K562 (cell line): Measurements from ENCODE around the gene TIMM22. TPM values are rescaled to one million over a fixed set of nuclear protein-coding genes. Genes with fewer than 3 reads are reported as not detected.

Source experiments
- ATAC-seq: fragments of 200-7000 bp; cut with Tn5 transposase; 3 replicates; pipeline ENCODE4 v1.9.1; 2020; ENCODE audit warnings: moderate library complexity
- BruUV-seq: library from RNA; stranded (reverse); fragments of 400-500 nt; replicated peaks from 2 replicates; lab custom pipeline; 2021; lab: Mats Ljungman, UMichigan
- CTCF ChIA-PET: fragments of 300-600 bp; formaldehyde crosslinking; extraction: SDS; loops from one replicate; lab custom pipeline; 2021; ENCODE audit warnings: low intra/inter-chr PET ratio; lab: Yijun Ruan, JAX
- POLR2A ChIA-PET: fragments of 300-600, 350-650 bp; sonication (Branson Sonifier 250); formaldehyde crosslinking; extraction: SDS; loops from one replicate; lab custom pipeline; 2021; ENCODE audit warnings: antibody characterized with exemption, inconsistent platforms; lab: Yijun Ruan, JAX
- DNase-seq, 4 experiments: peaks; one replicate each; pipeline versions ENCODE4 v3.0.0 to v3.0.0-alpha.2; 2011 to 2018; ENCODE audit warnings: low spot score in 3 of 4, mixed read lengths in 3 of 4; ENCODE audit errors: extremely low read depth in 1 of 4
- FAIRE-seq: peaks from 2 replicates; lab custom pipeline; 2011; peaks lifted over from hg19 to GRCh38; lab: Jason Lieb, UNC
- H2AFZ ChIP-seq: 2 replicates; pipeline ENCODE4 v1.6.0; 2011; ENCODE audit warnings: low read depth, low read length, control low read depth, inconsistent platforms
- H3K27ac ChIP-seq: fragments of 200-600 bp; 3 replicates; pipeline ENCODE4 v1.8.0; 2011; ENCODE audit warnings: low read depth, mild to moderate bottlenecking, control low read depth, inconsistent platforms, low read length, moderate library complexity, mixed read lengths; ENCODE audit errors: extremely low read depth
- H3K27me3 ChIP-seq, 2 experiments: fragments of 300-600 bp in 1 of 2; 2 replicates in 1 of 2; 3 replicates in 1 of 2; pipeline versions ENCODE4 v1.6.0 to v1.8.0; 2011; ENCODE audit warnings: inconsistent platforms in 2 of 2, low read length in 2 of 2, mild to moderate bottlenecking in 1 of 2, mixed read lengths in 1 of 2, moderate library complexity in 1 of 2; ENCODE audit not compliant: control insufficient read depth in 2 of 2, insufficient read depth in 2 of 2
- H3K36me3 ChIP-seq: fragments of 300-600 bp; 3 replicates; pipeline ENCODE4 v1.8.0; 2011; ENCODE audit warnings: mild to moderate bottlenecking, low read length, inconsistent platforms; ENCODE audit not compliant: control insufficient read depth, insufficient read depth
- H3K4me1 ChIP-seq, 2 experiments: fragments of 200-600 bp in 1 of 2; replicated peaks in 1 of 2; 2 replicates in 1 of 2; 3 replicates in 1 of 2; pipeline versions ENCODE4 v1.5.1 to v1.8.0; 2011; ENCODE audit warnings: inconsistent platforms in 2 of 2, low read length in 2 of 2, mild to moderate bottlenecking in 1 of 2, mixed read lengths in 1 of 2, moderate library complexity in 1 of 2; ENCODE audit not compliant: control insufficient read depth in 2 of 2, insufficient read depth in 2 of 2
- H3K4me2 ChIP-seq: 2 replicates; pipeline ENCODE4 v1.6.1; 2011; ENCODE audit warnings: low read length, control low read depth, inconsistent platforms, mixed read lengths; ENCODE audit not compliant: insufficient read depth
- H3K4me3 ChIP-seq: fragments of 200-600 bp; sonication (generic), shearing (Covaris generic); 2 replicates; pipeline ENCODE4 v1.5.1; 2016; ENCODE audit warnings: control low read depth, inconsistent platforms
- H3K79me2 ChIP-seq: fragments of 200-600 bp; 3 replicates; pipeline ENCODE4 v1.8.0; 2011; ENCODE audit warnings: low read length, inconsistent platforms; ENCODE audit not compliant: control insufficient read depth, insufficient read depth
- H3K9ac ChIP-seq, 2 experiments: 2 replicates each; pipeline versions ENCODE4 v1.6.0 to v1.6.1; 2011; ENCODE audit warnings: low read depth in 2 of 2, low read length in 2 of 2, control low read depth in 1 of 2, inconsistent platforms in 1 of 2, mild to moderate bottlenecking in 1 of 2, mixed read lengths in 1 of 2; ENCODE audit not compliant: insufficient read depth in 1 of 2
- H3K9me1 ChIP-seq: one replicate; pipeline ENCODE4 v1.6.0; 2011; ENCODE audit warnings: inconsistent platforms, mild to moderate bottlenecking, low read length, moderate library complexity; ENCODE audit not compliant: control insufficient read depth, insufficient read depth
- H3K9me3 ChIP-seq: replicated peaks from 2 replicates; pipeline ENCODE4 v1.5.1; 2011; ENCODE audit warnings: low read depth, low read length, inconsistent platforms; ENCODE audit not compliant: control insufficient read depth, insufficient read depth
- H4K20me1 ChIP-seq: replicated peaks from 2 replicates; pipeline ENCODE4 v1.6.1; 2011; ENCODE audit warnings: low read length, inconsistent platforms, mixed read lengths; ENCODE audit not compliant: control insufficient read depth, insufficient read depth
- CHD4 ChIP-seq: fragments of 200-600 bp; sonication (generic); IDR thresholded peaks from 3 replicates; pipeline ENCODE4 v1.6.1; 2012; ENCODE audit warnings: low read depth, mild to moderate bottlenecking, mixed read lengths, low read length, inconsistent platforms; ENCODE audit not compliant: insufficient read depth, insufficient replicate concordance, poor library complexity, severe bottlenecking
- CXXC5 ChIP-seq: fragments of 250-450 bp; sonication (Bioruptor Pico); IDR thresholded peaks from 2 replicates; pipeline ENCODE4 v1.8.0; 2022; ENCODE audit warnings: inconsistent platforms, mild to moderate bottlenecking, moderate library complexity
- ESRRA ChIP-seq: fragments of 450-650 bp; IDR thresholded peaks from 2 replicates; pipeline ENCODE4 v1.6.1; 2014; ENCODE audit warnings: low read depth, mild to moderate bottlenecking, moderate library complexity, borderline replicate concordance
- FOXJ3 ChIP-seq: sonication (generic); formaldehyde crosslinking; IDR thresholded peaks from 2 replicates; pipeline ENCODE4 v1.4.0; 2020; ENCODE audit warnings: mild to moderate bottlenecking, missing genetic modification reagents
- HLTF ChIP-seq: fragments of 450-650 bp; IDR thresholded peaks from 2 replicates; pipeline ENCODE4 v1.6.1; 2016
- HMG20A ChIP-seq: fragments of 450-650 bp; formaldehyde crosslinking; conservative IDR thresholded peaks from 2 replicates; pipeline ENCODE4 v1.4.0; 2020; ENCODE audit warnings: mild to moderate bottlenecking, mixed read lengths
- JUND ChIP-seq, 2 experiments: IDR thresholded peaks; 2 replicates in 1 of 2; 3 replicates in 1 of 2; pipeline ENCODE4 v1.6.1; 2011; ENCODE audit warnings: borderline replicate concordance in 2 of 2, low read depth in 2 of 2, low read length in 2 of 2, improper control_type of control experiment in 1 of 2, missing biosample characterization in 1 of 2, missing genetic modification characterization in 1 of 2, missing genetic modification reagents in 1 of 2
- KDM5B ChIP-seq: fragments of 200-600 bp; sonication (generic); IDR thresholded peaks from 2 replicates; pipeline ENCODE4 v1.6.1; 2012; ENCODE audit warnings: low read depth, mild to moderate bottlenecking, moderate library complexity, low read length, control low read depth, inconsistent platforms; ENCODE audit not compliant: insufficient replicate concordance
- KLF10 ChIP-seq: fragments of 250-450 bp; sonication (Bioruptor Pico); IDR thresholded peaks from 2 replicates; pipeline ENCODE4 v1.6.1; 2021; ENCODE audit warnings: matching md5 sums
- MYBL2 ChIP-seq, 2 experiments: fragments of 450-650 bp in 1 of 2; sonication (generic) in 1 of 2; formaldehyde crosslinking in 1 of 2; IDR thresholded peaks; 2 replicates each; pipeline versions ENCODE4 v1.6.1 to v1.8.1; 2017 to 2022; ENCODE audit warnings: borderline replicate concordance in 1 of 2, inconsistent platforms in 1 of 2, low read depth in 1 of 2, mild to moderate bottlenecking in 1 of 2, missing genetic modification reagents in 1 of 2, moderate library complexity in 1 of 2
- SAFB2 ChIP-seq: fragments of 200-400 bp; formaldehyde crosslinking; IDR thresholded peaks from 2 replicates; pipeline ENCODE4 v1.6.1; 2018; ENCODE audit warnings: borderline replicate concordance, low read length, low read depth, moderate library complexity; ENCODE audit not compliant: severe bottlenecking
- SETDB1 ChIP-seq: IDR thresholded peaks from one replicate; pipeline ENCODE4 v1.6.1; 2012; ENCODE audit warnings: low read length, control low read depth, inconsistent platforms
- SIN3A ChIP-seq, 2 experiments: fragments of 150-350 bp in 1 of 2; IDR thresholded peaks; 2 replicates each; pipeline ENCODE4 v1.6.1; 2011 to 2016; ENCODE audit warnings: borderline replicate concordance in 2 of 2, low read depth in 2 of 2, low read length in 2 of 2, mild to moderate bottlenecking in 2 of 2, moderate library complexity in 2 of 2; ENCODE audit not compliant: control insufficient read depth in 1 of 2
- TBL1XR1 ChIP-seq, 2 experiments: IDR thresholded peaks; 2 replicates each; pipeline ENCODE4 v1.6.1; 2012; ENCODE audit warnings: improper control_type of control experiment in 2 of 2, low read length in 2 of 2, mild to moderate bottlenecking in 1 of 2
- TOE1 ChIP-seq, 2 experiments: fragments of 450-650 bp in 1 of 2; sonication (generic) in 1 of 2; formaldehyde crosslinking in 1 of 2; IDR thresholded peaks; 2 replicates each; pipeline versions ENCODE4 v1.7.1 to v1.8.0; 2016 to 2022; ENCODE audit warnings: borderline replicate concordance in 2 of 2, mild to moderate bottlenecking in 2 of 2, antibody characterized with exemption in 1 of 2, inconsistent platforms in 1 of 2, low read depth in 1 of 2, missing genetic modification reagents in 1 of 2, moderate library complexity in 1 of 2
- ZC3H8 ChIP-seq: fragments of 450-650 bp; IDR thresholded peaks from 2 replicates; pipeline ENCODE4 v1.6.1; 2017
- ZKSCAN8 ChIP-seq: fragments of 200-800 bp; sonication (Bioruptor generic); IDR thresholded peaks from 2 replicates; pipeline ENCODE4 v1.6.1; 2016; ENCODE audit warnings: missing genetic modification characterization, missing compliant biosample characterization
- ZNF583 ChIP-seq: fragments of 250-450 bp; sonication (Bioruptor Pico); IDR thresholded peaks from 2 replicates; pipeline ENCODE4 v1.4.0; 2020
- ZNF766 ChIP-seq: fragments of 200-800 bp; sonication (Bioruptor generic); conservative IDR thresholded peaks from 2 replicates; pipeline ENCODE4 v1.6.1; 2016; ENCODE audit warnings: missing genetic modification characterization, missing compliant biosample characterization
- WGBS: fragments of 100-300 bp; shearing (Covaris generic); methylation state at CpG from one replicate; pipeline ENCODE4 v1.1.6; 2016; ENCODE audit warnings: low coverage, mixed read lengths; ENCODE audit not compliant: insufficient coverage; ENCODE audit errors: missing lambda C conversion rate; 5-methylcytosine and 5-hydroxymethylcytosine counted together
- in situ Hi-C: fragments of 300-500 bp; cut with MboI; formaldehyde crosslinking; loops from 4 replicates; pipeline ENCODE4 v1.15.0; 2018; ENCODE audit warnings: inconsistent platforms, mixed read lengths
- intact Hi-C: fragments of 100-400 bp; cut with micrococcal nuclease; formaldehyde crosslinking; loops from 2 replicates; pipeline ENCODE4 v1.14.2; 2022
- polyA plus RNA-seq, 8 experiments: library from polyadenylated mRNA; depleted of rRNA in 4 of 8; stranded (reverse) in 5 of 8; unstranded in 3 of 8; fragments of >200 nt; fragmentation: Nextera tagmentation in 2 of 8; fragmentation: Illumina TruSeq in 1 of 8; extraction: Ambion mirVana in 2 of 8; extraction: Trizol in 1 of 8; gene quantifications; 2 replicates each; pipeline versions ENCODE4 v1.2.1 to v1.2.3, GENCODE V29; 2011 to 2014; ENCODE audit warnings: inconsistent platforms in 1 of 8, missing spikeins in 1 of 8
- total RNA-seq, 7 experiments: library from RNA; depleted of rRNA in 6 of 7; stranded (reverse); fragments of >200 nt in 6 of 7; fragmentation: Illumina TruSeq in 2 of 7; extraction: Trizol in 2 of 7; gene quantifications; 2 replicates each; pipeline versions ENCODE4 v1.2.1 to v1.2.3, GENCODE V29; 2011 to 2021; ENCODE audit warnings: low replicate concordance in 1 of 7
- TF ChIP-seq, protein P1 (sequence below): sonication (generic); formaldehyde crosslinking; IDR thresholded peaks from 2 replicates; pipeline ENCODE4 v1.8.0; 2023; ENCODE audit warnings: mild to moderate bottlenecking, missing genetic modification reagents

TIMM22 gene
- total and polyA plus RNA-seq, 9 of the 15 experiments (the other 6 are each of a cell fraction or from before 2014, with no cell fraction given): 5.9 to 14.1 (median 10.3) TPM

DNA sequence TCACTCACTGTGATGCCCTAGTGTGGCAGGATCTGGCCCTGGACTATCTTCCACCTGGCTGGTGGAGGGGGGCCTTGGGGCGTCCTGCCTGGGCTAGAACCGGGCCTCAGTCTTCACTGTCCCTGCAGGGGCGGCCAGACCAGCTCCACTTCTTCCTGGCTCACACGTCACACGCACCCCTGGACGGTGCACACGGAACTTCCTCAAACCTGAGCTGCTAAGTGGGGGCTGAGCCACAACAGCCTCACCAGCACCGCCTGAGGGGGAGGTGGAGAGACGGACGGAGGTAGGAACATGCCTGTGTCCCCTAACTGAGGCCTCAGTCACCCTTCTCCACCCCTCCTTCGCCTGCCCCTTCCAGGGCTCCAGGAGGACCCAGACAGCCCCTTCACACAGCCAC is 36.6 kb downstream of the TIMM22 start (continued):
- no peak for TF ChIP-seq ZKSCAN8 (CRISPR knock-in tag)
- TF ChIP-seq ZNF583 (CRISPR knock-in tag): no peak
- no peak for TF ChIP-seq TOE1 (IDR thresholded peaks at IDR 0.05; ENCODE audit: borderline replicate concordance)
- no peak for TF ChIP-seq TOE1 (CRISPR knock-in tag; IDR thresholded peaks at IDR 0.05; ENCODE audit: borderline replicate concordance, low read depth)
- no peak for TF ChIP-seq ESRRA
- TF ChIP-seq KDM5B: no peak
- TF ChIP-seq ZC3H8: no peak
- TF ChIP-seq HLTF: no peak

DNA sequence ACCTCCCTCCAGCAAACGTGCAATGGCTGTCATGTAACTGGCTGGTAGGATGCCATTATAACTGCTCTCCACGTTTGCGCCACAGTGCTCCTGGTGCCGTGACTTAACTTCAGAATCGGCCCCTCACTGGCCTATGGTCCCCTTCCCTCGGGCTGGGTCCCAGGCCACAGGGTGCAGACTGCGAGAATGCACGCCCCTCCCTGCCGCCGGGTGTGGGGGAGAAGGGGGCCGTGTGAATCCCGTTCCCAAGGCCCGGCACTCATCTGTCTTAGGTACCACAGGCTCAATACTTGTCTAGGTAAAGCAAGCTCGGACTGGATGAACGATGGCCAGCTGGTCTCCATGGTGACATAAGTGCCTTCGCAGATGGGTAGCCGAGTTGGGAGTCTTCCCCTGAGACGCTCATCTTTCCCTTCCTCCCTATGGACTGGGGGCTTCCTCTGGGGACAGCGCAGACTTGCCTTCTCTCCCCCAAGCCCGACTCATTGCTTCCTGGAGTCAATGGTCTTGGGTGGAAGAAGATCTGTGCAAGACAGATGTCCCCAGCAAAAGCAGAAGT is 37.8 kb downstream of the TIMM22 start:
- Histone ChIP-seq H3K9ac (no peak overlapping the region), H3K4me3 (no peak overlapping the region), H3K79me2 (no peaks in the 10 kb centered on the region), H3K4me2 (no peak overlapping the region), H4K20me1 (0 out of 2 replicates have a peak, but pooled peaks cover 7% of the 10 kb centered on the region), H3K9me3 (no peaks in the 10 kb centered on the region), H3K9me1 (no peaks in the 10 kb centered on the region), H3K36me3 (no peaks in the 10 kb centered on the region), H3K4me1 (peaks cover 0 to 7% of the 10 kb centered on the region in 2 experiments; a peak in 2 of 5 replicates), H3K27ac (no peak overlapping the region), H2AFZ (no peak overlapping the region), H3K27me3 (peaks cover 14 to 62% of the 10 kb centered on the region in 2 experiments; a peak in 4 of 5 replicates)
- DNase-seq: no peak
- no TSS peak for BruUV-seq
- ATAC-seq: no peak
- FAIRE-seq: no peak
- 28% methylated on average over 5 of the region's 20 CpGs for WGBS
- intact Hi-C loops: no loop called here
- in situ Hi-C loops: no loop called here
- CTCF ChIA-PET: no interaction called here
- POLR2A ChIA-PET: no interaction called here
- TF ChIP-seq SAFB2 (no peak), CHD4 (no peak), HMG20A (CRISPR knock-in tag) (no peak), KLF10 (CRISPR knock-in tag) (no peak), ZNF766 (CRISPR knock-in tag) (no peak), SETDB1 (no peak), MYBL2 (IDR thresholded peaks at IDR 0.05; ENCODE audit: low read depth) (no peak), MYBL2 (CRISPR knock-in tag; IDR thresholded peaks at IDR 0.05; ENCODE audit: borderline replicate concordance) (no peak), CXXC5 (no peak), JUND (IDR thresholded peaks at IDR 0.05; ENCODE audit: borderline replicate concordance, low read depth, low read length) (no peak), JUND (tag; IDR thresholded peaks at IDR 0.05; ENCODE audit: borderline replicate concordance, low read depth, low read length) (no peak), TBL1XR1 (IDR thresholded peaks at IDR 0.05; ENCODE audit: low read length in 2 of 2) (no peak), FOXJ3 (CRISPR knock-in tag) (no peak), SIN3A (IDR thresholded peaks at IDR 0.05; ENCODE audit: borderline replicate concordance in 2 of 2, control insufficient read depth in 1 of 2, low read depth in 2 of 2, low read length in 2 of 2) (no peak)
- TF ChIP-seq, protein P1, sequence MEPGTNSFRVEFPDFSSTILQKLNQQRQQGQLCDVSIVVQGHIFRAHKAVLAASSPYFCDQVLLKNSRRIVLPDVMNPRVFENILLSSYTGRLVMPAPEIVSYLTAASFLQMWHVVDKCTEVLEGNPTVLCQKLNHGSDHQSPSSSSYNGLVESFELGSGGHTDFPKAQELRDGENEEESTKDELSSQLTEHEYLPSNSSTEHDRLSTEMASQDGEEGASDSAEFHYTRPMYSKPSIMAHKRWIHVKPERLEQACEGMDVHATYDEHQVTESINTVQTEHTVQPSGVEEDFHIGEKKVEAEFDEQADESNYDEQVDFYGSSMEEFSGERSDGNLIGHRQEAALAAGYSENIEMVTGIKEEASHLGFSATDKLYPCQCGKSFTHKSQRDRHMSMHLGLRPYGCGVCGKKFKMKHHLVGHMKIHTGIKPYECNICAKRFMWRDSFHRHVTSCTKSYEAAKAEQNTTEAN (CRISPR knock-in tag): no peak
